GM21528 (cell line): ENCODE data around the gene TMEM98.
"Not testable (repeated sequence)": the region's sequence is repeated elsewhere in the genome, so short reads cannot be mapped to it uniquely, and the experiment has no call there.

Source experiments
- ATAC-seq: cut with Tn5 transposase; IDR thresholded peaks from one replicate; pipeline ENCODE4 v1.9.1; 2021; ENCODE audit warnings: mild to moderate bottlenecking, moderate library complexity; ENCODE audit not compliant: unreplicated experiment, low FRiP score

TMEM98 gene

GRCh38 chr17:32927724-32928585 lies at the start of gene TMEM98:
TMEM98 (plus strand) TSS chr17:32928153; CDS start chr17:32931529, 3,376 bp downstream.
- no peak for ATAC-seq

- no peak for ATAC-seq
These were observed 49.7 kb upstream of the TMEM98 start for GRCh38 chr17:32878211-32878610.

- no peak for ATAC-seq
These were observed 48.8 kb upstream of the TMEM98 start for GRCh38 chr17:32879134-32879533.

GRCh38 chr17:32880671-32881453 lies 47.1 kb upstream of the TMEM98 start:
- no peak for ATAC-seq

GRCh38 chr17:32882029-32882428 lies 45.9 kb upstream of the TMEM98 start:
- no peak for ATAC-seq

- ATAC-seq = no peak
These were observed 45.2 kb upstream of the TMEM98 start for GRCh38 chr17:32882734-32883133.

- not testable (repeated sequence) for ATAC-seq
These were observed 41.0 kb upstream of the TMEM98 start for GRCh38 chr17:32886951-32887350.

- ATAC-seq = not testable (repeated sequence)
These were observed 40.5 kb upstream of the TMEM98 start for GRCh38 chr17:32887410-32887809.

- ATAC-seq = no peak
These were observed 33.7 kb upstream of the TMEM98 start for GRCh38 chr17:32894245-32894644.

GRCh38 chr17:32896647-32897258 lies 31.2 kb upstream of the TMEM98 start:
- ATAC-seq = no peak

GRCh38 chr17:32899236-32900013 lies 28.5 kb upstream of the TMEM98 start:
- ATAC-seq = no peak

GRCh38 chr17:32901743-32902142 lies 26.2 kb upstream of the TMEM98 start:
- ATAC-seq = no peak

- ATAC-seq = no peak
These were observed 23.9 kb upstream of the TMEM98 start for GRCh38 chr17:32903774-32904673.

- ATAC-seq = no peak
These were observed 23.1 kb upstream of the TMEM98 start for GRCh38 chr17:32904891-32905290.

- no peak for ATAC-seq
These were observed 20.4 kb upstream of the TMEM98 start for GRCh38 chr17:32907583-32907982.

GRCh38 chr17:32909787-32910369 lies 18.1 kb upstream of the TMEM98 start:
- peak; percentile 55 for ATAC-seq

GRCh38 chr17:32910769-32911168 lies 17.2 kb upstream of the TMEM98 start:
- ATAC-seq = no peak

- no peak for ATAC-seq
These were observed 15.6 kb upstream of the TMEM98 start for GRCh38 chr17:32912218-32912897.
